ENCODE measurements around the gene PAIP2. TPM values are rescaled to one million over a fixed set of nuclear protein-coding genes. Genes with fewer than 3 reads are reported as not detected.
"Not testable (repeated sequence)": the region's sequence is repeated elsewhere in the genome, so short reads cannot be mapped to it uniquely, and the experiment has no call there.

Gene PAIP2
- total and polyA plus RNA-seq, 11 donors, result 93.2 to 154 (median 132) TPM

DNA sequence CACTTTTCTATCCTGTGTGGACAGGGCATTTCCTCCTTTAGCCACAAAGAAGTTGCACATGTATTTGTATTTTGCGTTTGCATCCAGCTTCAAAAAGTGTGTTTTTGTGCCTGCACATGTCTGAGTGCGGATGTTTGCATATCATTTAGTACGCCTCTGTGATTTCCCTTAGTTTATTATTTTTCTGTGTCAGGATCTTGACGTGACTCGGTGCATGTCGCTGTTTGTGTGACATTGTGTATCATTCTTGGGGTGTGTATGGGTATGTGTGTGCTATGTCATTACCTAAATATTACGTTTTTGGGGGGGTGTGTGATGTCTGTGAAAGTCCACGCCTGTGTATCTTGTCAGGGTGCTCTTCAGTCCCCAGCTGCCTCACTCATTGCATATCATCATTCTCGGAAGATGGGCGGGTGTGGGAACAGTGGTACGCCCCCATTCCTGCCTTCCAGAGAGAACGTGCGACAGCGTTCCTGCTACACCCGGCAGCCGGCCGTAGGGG, 416 bp upstream of the PAIP2 start:
- no peak for ATAC-seq
- TF ChIP-seq POLR2A (IDR thresholded peaks at IDR 0.05), result no peak
- TF ChIP-seq, protein P1, sequence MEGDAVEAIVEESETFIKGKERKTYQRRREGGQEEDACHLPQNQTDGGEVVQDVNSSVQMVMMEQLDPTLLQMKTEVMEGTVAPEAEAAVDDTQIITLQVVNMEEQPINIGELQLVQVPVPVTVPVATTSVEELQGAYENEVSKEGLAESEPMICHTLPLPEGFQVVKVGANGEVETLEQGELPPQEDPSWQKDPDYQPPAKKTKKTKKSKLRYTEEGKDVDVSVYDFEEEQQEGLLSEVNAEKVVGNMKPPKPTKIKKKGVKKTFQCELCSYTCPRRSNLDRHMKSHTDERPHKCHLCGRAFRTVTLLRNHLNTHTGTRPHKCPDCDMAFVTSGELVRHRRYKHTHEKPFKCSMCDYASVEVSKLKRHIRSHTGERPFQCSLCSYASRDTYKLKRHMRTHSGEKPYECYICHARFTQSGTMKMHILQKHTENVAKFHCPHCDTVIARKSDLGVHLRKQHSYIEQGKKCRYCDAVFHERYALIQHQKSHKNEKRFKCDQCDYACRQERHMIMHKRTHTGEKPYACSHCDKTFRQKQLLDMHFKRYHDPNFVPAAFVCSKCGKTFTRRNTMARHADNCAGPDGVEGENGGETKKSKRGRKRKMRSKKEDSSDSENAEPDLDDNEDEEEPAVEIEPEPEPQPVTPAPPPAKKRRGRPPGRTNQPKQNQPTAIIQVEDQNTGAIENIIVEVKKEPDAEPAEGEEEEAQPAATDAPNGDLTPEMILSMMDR (IDR thresholded peaks at IDR 0.05), result no peak
- Histone ChIP-seq H3K9me3 (no peaks in the 10 kb centered on the region), H3K36me3 (peaks cover 0 to 9% (median 0%) of the 10 kb centered on the region in 9 donors), H3K27ac (peak overlapping the region in 9 of 12 donors; percentile 91 to 99 (median 97)), H3K27me3 (no peaks in the 10 kb centered on the region), H3K4me3 (peak overlapping the region in 11 of 12 donors; percentile 54 to 98 (median 75)), H3K4me1 (peaks cover 0 to 39% (median 26%) of the 10 kb centered on the region in 12 donors)
- no peak for DNase-seq
- 5 to 6% (median 6%) methylated on average over 17 of the region's 17 CpGs for WGBS, 4 donors
- intact Hi-C loops (cut with DNase I), result loop anchor here in 8 of 10 donors (2.0 to 10.0 kb wide), 7 partner anchors 34 to 61 kb away; partner anchors contain the start of genes MATR3 (in 4 of the 8) and SPATA24 (in 1 of the 8)

GRCh38 chr5:139342423-139342723, 719 bp downstream of the PAIP2 start:
- Histone ChIP-seq H3K36me3 (peaks cover 0 to 9% (median 2%) of the 10 kb centered on the region in 9 donors), H3K9me3 (no peaks in the 10 kb centered on the region), H3K27ac (peak overlapping the region; percentile 91 to 99 (median 96)), H3K27me3 (no peaks in the 10 kb centered on the region), H3K4me3 (peak overlapping the region; percentile 54 to 98 (median 76)), H3K4me1 (peaks cover 0 to 41% (median 26%) of the 10 kb centered on the region in 12 donors)
- intact Hi-C loops (cut with DNase I), result loop anchor here in 7 of 10 donors (5.0 to 10.0 kb wide), 6 partner anchors 35 to 60 kb away; partner anchors contain the start of genes MATR3 (in 3 of the 7) and SPATA24 (in 1 of the 7)
- TF ChIP-seq, protein P1 (IDR thresholded peaks at IDR 0.05), result no peak
- TF ChIP-seq POLR2A (IDR thresholded peaks at IDR 0.05), result no peak
- WGBS, 4 donors, result 0 to 1% (median 0%) methylated on average over 16 of the region's 16 CpGs
- no peak for ATAC-seq
- DNase-seq, result no peak

- intact Hi-C loops (cut with DNase I), result loop anchor here in 7 of 10 donors (5.0 to 10.0 kb wide), 6 partner anchors 36 to 59 kb away; partner anchors contain the start of genes MATR3 (in 3 of the 7) and SPATA24 (in 1 of the 7)
- ATAC-seq, result no peak
- H3K4me1 ChIP-seq, result peaks cover 0 to 44% (median 28%) of the 10 kb centered on the region in 12 donors
- TF ChIP-seq, protein P1 (IDR thresholded peaks at IDR 0.05), result no peak
- H3K27ac ChIP-seq, result peak overlapping the region in 1 of 12 donors; percentile 99
- no peaks in the 10 kb centered on the region for H3K9me3 ChIP-seq
- peak overlapping the region in 10 of 12 donors; percentile 73 to 98 (median 76) for H3K4me3 ChIP-seq
- peaks cover 0 to 18% (median 6%) of the 10 kb centered on the region in 9 donors for H3K36me3 ChIP-seq
- H3K27me3 ChIP-seq, result no peaks in the 10 kb centered on the region
- WGBS, 4 donors, result 79 to 84% (median 83%) methylated on average over 9 of the region's 9 CpGs
- no peak for DNase-seq
These were observed 1.8 kb downstream of the PAIP2 start for GRCh38 chr5:139343476-139343875.

DNA sequence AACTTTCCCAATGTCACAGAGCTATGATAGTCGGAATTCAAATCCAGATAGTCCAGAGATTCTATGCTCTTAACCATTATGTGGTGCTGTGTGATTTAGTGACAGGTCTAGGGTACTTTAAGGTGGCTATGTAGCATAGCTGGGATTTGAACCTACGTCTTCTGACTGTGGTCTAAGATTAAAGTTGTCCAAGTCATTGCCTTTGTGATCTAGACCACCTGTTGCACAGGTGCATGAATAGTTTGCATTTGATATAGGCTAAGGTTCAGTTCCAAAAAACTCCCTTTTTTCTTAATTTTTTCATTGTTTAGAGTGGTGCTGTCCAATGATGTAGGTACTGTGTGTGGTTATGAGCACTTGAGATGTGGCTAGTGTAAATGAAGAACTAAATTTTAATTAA, 2.5 kb downstream of the PAIP2 start:
- intact Hi-C loops (cut with DNase I), result loop anchor here in 7 of 10 donors (5.0 to 10.0 kb wide), 6 partner anchors 37 to 58 kb away; partner anchors contain the start of genes MATR3 (in 3 of the 7) and SPATA24 (in 1 of the 7)
- DNase-seq (no peak), ATAC-seq (no peak)
- TF ChIP-seq, protein P1 (IDR thresholded peaks at IDR 0.05), result no peak
- no peak for TF ChIP-seq POLR2A (IDR thresholded peaks at IDR 0.05)
- Histone ChIP-seq H3K27ac (no peak overlapping the region), H3K27me3 (no peaks in the 10 kb centered on the region), H3K4me3 (peak overlapping the region in 2 of 12 donors; percentile 3 to 4), H3K4me1 (peaks cover 0 to 51% (median 30%) of the 10 kb centered on the region in 12 donors), H3K9me3 (no peaks in the 10 kb centered on the region), H3K36me3 (peaks cover 0 to 18% (median 6%) of the 10 kb centered on the region in 9 donors)
- 50 to 81% (median 76%) methylated on average over 2 of the region's 2 CpGs for WGBS, 4 donors

- Histone ChIP-seq H3K36me3 (peaks cover 0 to 21% (median 6%) of the 10 kb centered on the region in 9 donors), H3K4me1 (peaks cover 0 to 57% (median 33%) of the 10 kb centered on the region in 12 donors)
- not testable (repeated sequence) for H3K4me3 ChIP-seq, DNase-seq, H3K27me3 ChIP-seq, H3K27ac ChIP-seq, ATAC-seq, H3K9me3 ChIP-seq
- intact Hi-C loops (cut with DNase I), result loop anchor here in 1 of 10 donors (10.0 kb wide), 1 partner anchor 51 kb away; the partner anchor contains the start of gene MATR3
- 93 to 95% (median 94%) methylated on average over 8 of the region's 8 CpGs for WGBS, 4 donors
These were observed 3.8 kb downstream of the PAIP2 start for GRCh38 chr5:139345442-139345841.

- WGBS, 4 donors, result 86 to 96% (median 89%) methylated on average over 9 of the region's 9 CpGs
- H3K4me1 ChIP-seq, result peaks cover 0 to 68% (median 30%) of the 10 kb centered on the region in 12 donors
- H3K4me3 ChIP-seq, H3K27ac ChIP-seq, H3K27me3 ChIP-seq, DNase-seq, ATAC-seq, H3K9me3 ChIP-seq: not testable (repeated sequence)
- peaks cover 0 to 24% (median 6%) of the 10 kb centered on the region in 9 donors for H3K36me3 ChIP-seq
- intact Hi-C loops (cut with DNase I), result loop anchor here in 1 of 10 donors (10.0 kb wide), 1 partner anchor 53 kb away; the partner anchor contains the start of gene MATR3
These were observed 6.2 kb downstream of the PAIP2 start for GRCh38 chr5:139347863-139348262.

Data from heart left ventricle (tissue), 16 donors.